HuH-7.5 (cell line): ENCODE data around the gene EPHB1.
"Not testable (repeated sequence)": the region's sequence is repeated elsewhere in the genome, so short reads cannot be mapped to it uniquely, and the experiment has no call there.

Experiments used
- DNase-seq: peaks from one replicate; pipeline ENCODE4 v3.0.0; 2011; ENCODE audit warnings: low spot score

The EPHB1 gene

GRCh38 chr3:134777341-134777740 is 17.7 kb upstream of the EPHB1 start:
- DNase-seq = no peak

GRCh38 chr3:134788283-134788682 is 6.8 kb upstream of the EPHB1 start:
- DNase-seq = not testable (repeated sequence)

GRCh38 chr3:134790065-134790464 is 5.0 kb upstream of the EPHB1 start:
- no peak for DNase-seq

DNA sequence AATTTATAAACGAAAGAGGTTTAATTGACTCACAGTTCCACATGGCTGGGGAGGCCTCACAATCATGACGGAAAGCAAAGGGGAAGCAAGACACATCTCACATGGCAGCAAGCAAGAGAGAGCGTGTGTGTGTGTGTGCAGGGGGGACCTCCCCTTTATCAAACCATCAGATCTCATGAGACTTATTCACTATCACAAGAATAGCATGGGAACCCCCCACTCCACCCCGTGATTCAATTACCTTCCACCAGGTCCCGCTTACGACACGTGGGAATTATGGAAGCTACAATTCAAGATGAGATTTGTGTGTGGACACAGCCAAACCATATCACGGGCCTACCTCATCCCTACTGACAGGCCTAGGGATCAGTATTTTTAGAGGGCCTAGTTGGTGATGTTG is 3.1 kb upstream of the EPHB1 start:
- no peak for DNase-seq

DNA sequence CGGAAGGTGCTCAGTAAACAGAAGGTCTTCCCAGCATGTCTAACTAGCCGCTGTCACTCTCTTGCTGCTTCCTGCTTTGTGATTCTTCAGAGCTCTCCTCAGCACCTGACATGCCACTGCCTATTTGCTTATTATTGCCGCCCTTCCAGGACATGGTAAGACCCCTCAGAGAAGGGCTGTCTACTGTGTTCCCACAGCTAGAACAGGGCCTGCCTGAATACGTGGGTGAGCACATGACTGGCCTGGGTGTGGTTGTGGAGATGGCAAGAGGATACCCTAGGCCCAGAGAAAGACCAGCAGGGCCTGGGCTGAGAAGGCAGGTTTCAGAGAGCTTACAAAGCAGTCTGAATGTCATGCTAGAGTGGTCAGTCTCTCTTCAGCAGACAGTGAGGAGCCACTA is 2.4 kb upstream of the EPHB1 start:
- DNase-seq = no peak

DNA sequence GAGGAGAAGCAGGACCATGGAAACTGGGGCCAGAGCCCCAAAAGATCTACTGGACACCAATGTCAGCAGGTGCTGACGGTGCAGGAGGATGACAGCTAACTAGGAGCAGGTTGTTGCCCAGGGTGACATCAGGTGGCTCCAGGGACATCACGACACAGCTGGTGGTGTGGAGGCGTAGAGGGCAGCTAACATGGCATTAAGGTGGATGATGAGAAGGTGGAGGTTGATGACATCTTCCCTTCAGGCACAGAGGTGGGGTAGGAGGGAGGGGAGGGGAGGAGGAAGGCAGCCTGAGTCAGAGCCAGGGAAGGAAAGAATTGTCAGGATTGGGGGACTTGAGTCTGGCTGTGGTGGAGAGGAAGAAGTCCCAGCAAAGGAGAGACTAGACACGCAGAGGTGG is 1.5 kb upstream of the EPHB1 start:
- no peak for DNase-seq

DNA sequence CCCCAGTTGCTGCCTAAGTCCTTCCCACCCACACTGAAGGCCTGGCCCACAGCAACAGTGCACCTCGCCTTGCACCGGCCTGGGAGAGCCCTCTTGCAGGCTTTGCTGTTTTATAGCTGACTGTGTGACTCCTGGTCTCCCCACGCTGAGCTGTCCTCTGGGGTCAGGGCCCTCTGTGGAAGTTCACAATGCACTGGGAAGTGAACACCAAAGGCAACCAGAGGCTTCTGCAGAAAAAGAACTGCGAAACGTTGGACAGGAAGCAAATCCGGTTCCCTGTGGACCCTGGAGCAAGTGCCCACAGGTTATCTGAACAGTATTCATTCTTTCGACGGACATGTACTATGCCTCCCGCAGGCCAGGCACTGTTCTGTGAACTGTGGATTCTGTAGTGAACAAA is 737 bp upstream of the EPHB1 start:
- no peak for DNase-seq

DNA sequence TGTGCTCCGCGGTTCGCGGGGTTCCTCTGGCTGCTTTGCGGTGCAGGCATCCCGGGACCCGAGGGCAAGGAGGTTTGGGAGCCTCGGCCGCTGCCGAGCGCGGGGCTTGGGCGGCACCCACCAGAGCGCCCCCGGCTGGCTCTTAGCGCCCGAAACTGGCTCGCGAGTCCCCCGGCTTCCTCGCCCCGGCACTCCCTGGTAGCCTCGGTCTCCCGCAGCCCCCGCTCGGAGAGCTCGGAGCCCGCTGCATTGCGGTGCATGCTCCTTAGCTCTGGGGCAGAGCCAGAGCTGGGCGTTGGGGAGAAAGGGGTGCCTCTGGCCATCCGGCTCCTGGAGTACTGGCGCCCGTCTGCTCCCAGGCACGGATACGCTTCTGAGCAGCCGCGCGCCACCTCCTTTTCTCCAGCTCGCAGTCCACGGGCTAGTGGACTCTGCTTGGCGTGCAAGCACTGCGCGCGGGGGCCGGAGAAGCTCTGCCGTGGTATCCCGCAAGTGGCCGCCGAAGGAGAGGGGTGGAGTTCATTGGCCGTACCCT is 753 bp downstream of the EPHB1 start:
- DNase-seq = no peak

- no peak for DNase-seq
Measured at GRCh38 chr3:134796281-134797056, 1.4 kb downstream of the EPHB1 start.

DNA sequence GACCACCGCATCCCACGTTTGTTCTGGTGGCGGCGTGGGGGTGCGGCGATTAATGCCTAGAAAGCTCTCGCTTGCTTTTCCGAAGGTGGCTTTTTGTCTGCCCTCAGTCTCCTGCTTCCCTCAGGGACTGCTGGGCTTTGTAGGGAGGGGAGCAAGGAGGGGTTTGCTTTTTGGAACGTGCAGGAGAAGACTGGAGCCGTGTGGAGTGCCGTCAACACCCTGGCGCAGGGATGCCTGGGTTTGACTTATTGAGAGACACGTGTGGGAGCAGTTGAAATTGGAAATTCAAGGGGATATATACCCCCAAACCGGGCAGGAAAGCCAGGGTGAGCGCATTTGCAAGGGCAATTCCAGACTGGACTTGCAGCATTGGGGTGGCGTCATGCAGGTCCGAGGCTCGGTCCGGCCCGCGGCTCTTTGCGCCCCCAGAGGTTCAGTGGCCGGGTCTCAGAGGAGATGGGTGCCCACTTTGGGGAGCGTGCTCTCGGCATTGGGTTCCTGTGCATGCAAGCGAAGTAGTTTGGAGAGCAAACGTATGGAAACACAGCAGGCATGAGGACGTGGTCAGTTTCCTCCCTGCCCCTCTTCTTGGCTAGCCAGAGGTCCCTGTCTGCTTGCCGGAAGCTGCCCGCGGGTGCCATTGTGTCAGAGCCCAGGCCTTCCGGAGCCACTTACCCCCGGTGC is 2.1 kb downstream of the EPHB1 start:
- no peak for DNase-seq

DNA sequence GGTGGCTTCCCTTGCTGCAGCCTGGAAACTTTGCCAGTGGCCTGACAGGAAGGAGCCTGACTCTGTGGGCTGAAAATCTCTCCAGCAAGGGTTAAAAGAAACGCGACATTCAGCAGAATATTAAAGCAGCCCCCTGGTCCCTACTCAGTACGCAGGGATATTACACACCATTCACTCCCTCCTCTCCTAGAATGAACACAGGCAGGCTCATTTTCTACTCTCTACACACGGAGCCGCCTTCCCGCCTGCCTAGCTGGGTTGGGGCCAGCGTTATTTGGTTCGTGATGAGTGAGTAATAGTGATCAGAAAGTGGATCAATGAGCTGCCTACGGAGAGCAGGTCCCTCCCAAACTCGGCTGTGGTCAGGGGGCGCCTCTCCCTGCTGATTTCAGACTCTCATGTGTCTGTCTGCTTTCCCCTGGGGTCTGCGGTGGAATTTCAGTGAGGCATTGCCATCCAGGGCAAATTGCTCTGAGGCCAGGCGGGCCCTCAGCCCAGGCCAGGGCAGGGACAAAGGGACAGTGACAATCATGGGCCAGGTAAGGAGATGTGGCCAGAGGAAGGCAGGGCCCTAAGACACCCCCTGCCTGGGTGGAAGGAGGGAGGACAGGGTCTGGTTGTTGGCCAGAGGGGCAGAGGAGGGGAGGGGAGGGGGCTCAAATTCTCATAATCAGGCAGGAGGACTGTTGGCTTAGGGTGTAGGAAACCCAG is 2.8 kb downstream of the EPHB1 start:
- DNase-seq = no peak

- no peak for DNase-seq
Measured at GRCh38 chr3:134798681-134799311, 3.7 kb downstream of the EPHB1 start.

- DNase-seq = no peak
Measured at GRCh38 chr3:134799393-134799792, 4.3 kb downstream of the EPHB1 start.

- no peak for DNase-seq
Measured at GRCh38 chr3:134801204-134801958, 6.3 kb downstream of the EPHB1 start.

- DNase-seq = no peak
Measured at GRCh38 chr3:134802428-134803050, 7.5 kb downstream of the EPHB1 start.

- no peak for DNase-seq
Measured at GRCh38 chr3:134803051-134803505, 8.0 kb downstream of the EPHB1 start.

DNA sequence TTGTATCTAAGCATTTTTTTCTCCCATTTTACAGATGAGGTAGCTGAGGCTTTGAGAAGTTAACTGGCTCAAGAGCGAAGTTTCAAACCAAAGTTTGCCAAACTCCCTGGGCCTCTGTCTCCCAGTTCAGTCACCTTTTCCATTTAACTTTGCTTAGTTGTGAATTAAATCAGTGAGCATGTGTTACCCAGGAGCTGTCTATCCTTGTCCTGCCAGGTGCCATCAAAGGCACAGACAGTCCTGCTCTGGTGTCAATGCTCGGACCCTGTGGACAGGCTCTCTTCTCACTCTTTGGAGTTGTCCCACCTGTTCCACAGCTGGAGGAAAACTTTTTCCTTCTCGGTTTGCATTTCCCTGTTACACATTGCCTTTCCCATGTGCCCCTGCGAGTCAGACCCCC is 8.6 kb downstream of the EPHB1 start:
- DNase-seq = no peak

DNA sequence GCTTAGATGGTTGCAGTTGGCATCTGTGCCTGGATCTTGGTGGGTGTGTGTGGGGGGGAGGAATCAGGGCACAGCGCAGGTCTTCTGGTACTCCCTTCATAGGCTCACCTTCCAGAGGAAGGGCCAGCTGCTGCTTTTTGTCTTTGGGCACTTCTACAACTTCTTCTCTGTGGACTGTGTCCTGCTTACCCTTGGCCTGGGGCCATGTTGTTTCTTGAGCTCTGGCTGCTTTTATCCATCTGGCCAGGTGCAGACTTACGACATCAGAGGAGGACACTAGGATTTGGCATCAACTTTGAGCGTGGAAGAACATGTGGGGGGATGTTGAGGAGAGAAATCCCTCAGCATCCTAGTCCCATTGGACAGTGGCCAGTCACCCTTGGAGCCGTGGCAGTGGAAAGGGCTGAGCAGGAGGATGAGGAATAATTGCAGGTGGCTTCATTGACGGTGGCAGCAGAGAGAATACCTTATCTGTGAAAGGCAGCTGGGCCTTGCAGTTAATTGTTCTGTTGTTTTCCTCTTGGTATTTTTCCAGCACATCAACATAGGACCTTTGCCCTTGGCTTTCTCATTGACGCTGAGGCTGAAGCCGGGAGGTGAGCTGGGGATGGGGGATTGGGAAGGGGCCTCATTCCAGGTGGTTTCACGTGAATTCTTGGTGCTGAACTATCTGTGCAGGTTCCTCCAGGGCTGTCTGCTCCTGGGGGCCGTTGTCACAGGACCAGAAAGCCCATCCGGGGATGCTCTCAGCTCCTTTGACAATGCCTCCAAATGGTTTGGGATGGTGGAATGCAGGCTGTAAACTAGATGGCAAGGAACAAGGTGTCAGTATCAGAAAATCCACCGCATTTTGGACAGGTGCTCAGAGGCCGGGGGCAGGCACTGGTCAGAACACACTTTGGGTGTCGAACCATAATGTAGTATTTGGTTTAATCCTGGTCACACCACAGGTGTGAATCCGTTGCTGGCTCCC is 9.7 kb downstream of the EPHB1 start:
- DNase-seq = no peak

DNA sequence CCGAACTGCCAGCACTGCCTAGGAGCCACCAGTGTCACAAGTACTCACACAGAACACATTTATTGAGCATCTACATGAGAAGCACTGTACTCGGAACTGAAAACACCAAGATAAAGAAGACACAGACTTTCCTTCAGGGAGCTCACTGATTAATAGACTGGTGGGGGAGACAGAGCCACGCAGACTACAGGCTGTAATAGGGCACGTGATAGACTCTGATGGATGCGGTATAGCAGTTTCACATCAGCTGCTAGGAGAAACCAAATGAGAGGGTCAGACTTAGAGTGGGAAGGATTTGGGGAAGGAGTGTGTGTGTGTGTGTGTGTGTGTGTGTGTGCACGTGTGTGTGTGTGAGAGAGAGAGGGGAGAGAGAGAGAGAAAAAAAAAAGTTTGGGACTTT is 12.1 kb downstream of the EPHB1 start:
- DNase-seq = no peak

DNA sequence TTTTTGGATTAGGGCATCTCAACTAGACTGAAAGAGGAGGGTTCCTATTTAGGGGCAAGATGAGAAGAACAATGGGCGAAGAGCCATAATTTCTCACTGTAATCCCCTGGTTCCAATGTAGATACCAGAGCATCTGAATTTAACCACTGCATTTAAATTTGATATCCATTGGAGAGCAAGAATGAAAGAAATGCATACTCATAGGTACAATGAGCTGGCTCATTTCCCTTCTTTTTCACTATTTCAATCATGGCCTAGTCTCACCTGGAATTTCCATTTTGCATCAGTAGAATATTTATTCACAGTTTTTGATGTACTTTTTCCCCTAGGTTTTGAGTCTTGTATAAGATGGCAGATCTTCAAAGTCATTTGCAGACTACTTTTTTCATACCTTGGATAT is 13.8 kb downstream of the EPHB1 start:
- DNase-seq = no peak
